Measurements from ENCODE around the gene DPYSL3. TPM values are rescaled to one million over a fixed set of nuclear protein-coding genes. Genes with fewer than 3 reads are reported as not detected.

Gene DPYSL3
- total RNA-seq, 8 experiments from 2014 or later: 131 to 708 (median 333) TPM

- Histone ChIP-seq H3K27ac (no peak overlapping the region), H3K4me1 (replicated peaks in 1 of 2) (peaks cover 34 to 35% of the 10 kb centered on the region in 2 donors), H3K4me3 (no peak overlapping the region)
- in situ Hi-C loops (cut with MboI; ENCODE audit: low pct_unique_long_range_greater_than_20kb in 2 of 9, low sequenced_read_pairs in 9 of 9, unreplicated experiment in 9 of 9): no loop called here
- ATAC-seq (replicated peaks in 6 of 8): no peak
- WGBS, 10 experiments: 72 to 100% (median 93%) methylated on average over 3 to 6 of the region's 6 CpGs
Observed at GRCh38 chr5:147442224-147442623, 67.6 kb downstream of the DPYSL3 start.

- in situ Hi-C loops (cut with MboI; ENCODE audit: low pct_unique_long_range_greater_than_20kb in 2 of 9, low sequenced_read_pairs in 9 of 9, unreplicated experiment in 9 of 9): no loop called here
- WGBS, 10 experiments: 71 to 100% (median 92%) methylated on average over 1 to 3 of the region's 3 CpGs
Observed at GRCh38 chr5:147441191-147441695, 68.6 kb downstream of the DPYSL3 start.

DNA sequence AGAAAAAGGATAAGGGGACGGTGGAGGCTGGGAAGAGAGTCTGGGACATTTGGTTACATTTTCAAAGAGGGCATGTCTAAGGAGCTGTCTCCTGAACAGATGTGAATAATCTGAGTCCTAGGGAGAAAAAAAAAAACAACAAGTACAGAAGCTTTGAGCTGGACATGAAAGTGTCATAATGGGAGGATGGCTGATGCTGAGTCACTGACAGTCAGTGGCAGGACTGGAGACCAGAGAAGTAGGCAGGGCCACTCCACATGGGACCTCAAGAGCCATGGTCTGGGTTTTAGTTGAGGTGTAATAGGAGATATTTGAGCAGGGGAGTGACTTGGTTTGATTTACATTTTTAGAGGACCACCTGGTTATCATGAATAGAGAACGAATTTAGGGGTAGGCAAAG is 70.6 kb downstream of the DPYSL3 start:
- H3K4me3 ChIP-seq: no peak overlapping the region
- peaks cover 9 to 15% of the 10 kb centered on the region in 2 donors for H3K4me1 ChIP-seq (replicated peaks in 1 of 2)
- no peak overlapping the region for H3K27ac ChIP-seq
- ATAC-seq (replicated peaks in 6 of 8): peak; percentile 12 to 96 (median 54)
- 0 to 90% (median 67%) methylated on average over 1 to 2 of the region's 2 CpGs; no CpG with 5 or more reads in 1 of the 10 experiments for WGBS, 10 experiments
- in situ Hi-C loops (cut with MboI; ENCODE audit: low pct_unique_long_range_greater_than_20kb in 2 of 9, low sequenced_read_pairs in 9 of 9, unreplicated experiment in 9 of 9): no loop called here

More at GRCh38 chr5:147441191-147441695, 68.6 kb downstream of the DPYSL3 start:
- Histone ChIP-seq H3K27ac (no peak overlapping the region), H3K4me1 (replicated peaks in 1 of 2) (peaks cover 29 to 34% of the 10 kb centered on the region in 2 donors), H3K4me3 (no peak overlapping the region)
- ATAC-seq (replicated peaks in 6 of 8): no peak

DNA sequence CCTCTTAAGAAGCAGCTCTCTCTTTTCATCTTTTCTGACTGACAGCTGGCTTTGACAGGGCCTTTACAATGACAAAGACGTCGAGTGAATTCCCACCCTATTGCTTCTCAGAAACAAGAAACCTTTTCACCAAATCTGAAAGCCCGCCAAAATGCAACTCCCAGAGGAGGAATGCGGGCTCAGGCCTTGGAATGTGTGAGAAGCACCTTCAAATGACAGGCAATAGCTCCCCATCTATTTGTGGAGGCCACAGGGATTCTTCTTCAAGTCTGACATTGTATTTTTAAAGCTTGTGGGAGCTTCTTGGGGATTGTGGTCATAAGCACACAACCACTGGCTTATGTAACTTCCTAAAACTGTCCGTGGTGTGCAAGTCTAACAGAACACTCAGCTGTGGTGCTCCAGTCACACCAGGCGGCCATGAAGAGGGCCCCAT is 72.7 kb downstream of the DPYSL3 start:
- WGBS, 10 experiments: 32 to 86% (median 70%) methylated on average over 2 to 4 of the region's 6 CpGs; no CpG with 5 or more reads in 3 of the 10 experiments
- in situ Hi-C loops (cut with MboI; ENCODE audit: low pct_unique_long_range_greater_than_20kb in 2 of 9, low sequenced_read_pairs in 9 of 9, unreplicated experiment in 9 of 9): no loop called here
- Histone ChIP-seq H3K4me1 (replicated peaks in 1 of 2) (peaks cover 7 to 18% of the 10 kb centered on the region in 2 donors), H3K27ac (no peak overlapping the region), H3K4me3 (no peak overlapping the region)
- no peak for ATAC-seq (replicated peaks in 6 of 8)

- H3K27ac ChIP-seq: no peak overlapping the region
- in situ Hi-C loops (cut with MboI; ENCODE audit: low pct_unique_long_range_greater_than_20kb in 2 of 9, low sequenced_read_pairs in 9 of 9, unreplicated experiment in 9 of 9): no loop called here
- ATAC-seq (replicated peaks in 6 of 8): no peak
Observed at GRCh38 chr5:147436596-147436995, 73.3 kb downstream of the DPYSL3 start.

GRCh38 chr5:147434049-147434448 is 75.8 kb downstream of the DPYSL3 start:
- in situ Hi-C loops (cut with MboI; ENCODE audit: low pct_unique_long_range_greater_than_20kb in 2 of 9, low sequenced_read_pairs in 9 of 9, unreplicated experiment in 9 of 9): no loop called here
- 70 to 100% (median 84%) methylated on average over 1 to 3 of the region's 3 CpGs; no CpG with 5 or more reads in 2 of the 10 experiments for WGBS, 10 experiments
- ATAC-seq (replicated peaks in 6 of 8): peak in 1 of 8 experiments; percentile 9
- Histone ChIP-seq H3K4me3 (no peak overlapping the region), H3K4me1 (replicated peaks in 1 of 2) (peaks cover 5 to 9% of the 10 kb centered on the region in 2 donors), H3K27ac (no peak overlapping the region)

More at GRCh38 chr5:147436596-147436995, 73.3 kb downstream of the DPYSL3 start:
- H3K4me1 ChIP-seq (replicated peaks in 1 of 2): peaks cover 10 to 15% of the 10 kb centered on the region in 2 donors
- no peak overlapping the region for H3K4me3 ChIP-seq
- WGBS, 10 experiments: 60 to 100% (median 90%) methylated on average over 1 to 3 of the region's 3 CpGs

DNA sequence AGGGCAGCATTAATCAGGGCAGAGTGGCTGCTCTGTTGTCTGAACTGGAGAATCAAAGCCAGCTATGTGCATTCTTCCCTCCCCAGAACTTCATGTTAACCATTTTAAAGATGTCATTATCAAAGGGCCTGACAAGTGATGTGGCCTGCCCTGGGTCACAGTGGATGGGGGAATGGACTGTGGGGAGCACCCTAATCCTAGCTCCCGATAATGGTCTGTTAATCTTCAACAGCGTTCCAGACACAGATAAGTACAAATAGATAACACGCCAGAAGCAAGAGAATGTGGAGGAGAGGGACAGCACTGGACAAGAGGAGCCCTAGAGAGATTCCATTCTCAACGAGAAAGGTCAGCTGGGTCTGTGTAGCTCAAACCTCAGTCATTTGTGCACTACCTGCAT is 77.5 kb downstream of the DPYSL3 start:
- 51 to 100% (median 82%) methylated on average over 1 to 4 of the region's 4 CpGs; no CpG with 5 or more reads in 2 of the 10 experiments for whole genome bisulfite sequencing, 10 experiments
- ATAC-seq (replicated peaks in 6 of 8): no peak
- in situ Hi-C loops (cut with MboI; ENCODE audit: low pct_unique_long_range_greater_than_20kb in 2 of 9, low sequenced_read_pairs in 9 of 9, unreplicated experiment in 9 of 9): no loop called here
- H3K27ac ChIP-seq: no peak overlapping the region
- H3K4me1 ChIP-seq (replicated peaks in 1 of 2): peaks cover 5 to 6% of the 10 kb centered on the region in 2 donors
- no peak overlapping the region for H3K4me3 ChIP-seq

DNA sequence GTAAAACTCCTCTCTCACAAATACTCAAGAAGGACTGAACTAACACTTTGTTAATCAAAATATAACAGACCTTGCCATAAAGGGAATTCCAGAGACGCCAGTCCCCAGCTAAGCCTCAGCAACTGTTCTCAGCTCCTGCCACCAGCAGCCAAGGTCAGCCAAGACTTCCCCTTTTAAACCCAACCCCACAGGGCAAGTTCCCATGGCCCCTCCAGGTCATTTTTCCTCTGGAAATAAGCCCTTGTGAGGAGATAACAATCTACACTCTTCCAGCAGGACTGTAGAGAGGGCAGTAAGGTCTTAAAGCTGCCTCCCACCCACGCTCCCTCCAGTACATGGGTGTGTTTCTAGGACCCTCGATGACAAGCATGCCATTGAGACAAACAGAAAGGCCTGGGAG is 78.3 kb downstream of the DPYSL3 start:
- ATAC-seq (replicated peaks in 6 of 8): no peak
- in situ Hi-C loops (cut with MboI; ENCODE audit: low pct_unique_long_range_greater_than_20kb in 2 of 9, low sequenced_read_pairs in 9 of 9, unreplicated experiment in 9 of 9): no loop called here
- no peak overlapping the region for H3K27ac ChIP-seq
- H3K4me1 ChIP-seq (replicated peaks in 1 of 2): peaks cover 3 to 12% of the 10 kb centered on the region in 2 donors
- no peak overlapping the region for H3K4me3 ChIP-seq
- 50 to 100% (median 90%) methylated on average over 1 to 3 of the region's 3 CpGs; no CpG with 5 or more reads in 5 of the 10 experiments for WGBS, 10 experiments

- H3K27ac ChIP-seq: no peak overlapping the region
- in situ Hi-C loops (cut with MboI; ENCODE audit: low pct_unique_long_range_greater_than_20kb in 2 of 9, low sequenced_read_pairs in 9 of 9, unreplicated experiment in 9 of 9): no loop called here
- H3K4me1 ChIP-seq (replicated peaks in 1 of 2): peaks cover 3 to 15% of the 10 kb centered on the region in 2 donors
- no peak for ATAC-seq (replicated peaks in 6 of 8)
- WGBS, 10 experiments: 20 to 100% (median 95%) methylated on average over 1 to 2 of the region's 2 CpGs; no CpG with 5 or more reads in 2 of the 10 experiments
- no peak overlapping the region for H3K4me3 ChIP-seq
Observed at GRCh38 chr5:147430628-147431027, 79.2 kb downstream of the DPYSL3 start.

DNA sequence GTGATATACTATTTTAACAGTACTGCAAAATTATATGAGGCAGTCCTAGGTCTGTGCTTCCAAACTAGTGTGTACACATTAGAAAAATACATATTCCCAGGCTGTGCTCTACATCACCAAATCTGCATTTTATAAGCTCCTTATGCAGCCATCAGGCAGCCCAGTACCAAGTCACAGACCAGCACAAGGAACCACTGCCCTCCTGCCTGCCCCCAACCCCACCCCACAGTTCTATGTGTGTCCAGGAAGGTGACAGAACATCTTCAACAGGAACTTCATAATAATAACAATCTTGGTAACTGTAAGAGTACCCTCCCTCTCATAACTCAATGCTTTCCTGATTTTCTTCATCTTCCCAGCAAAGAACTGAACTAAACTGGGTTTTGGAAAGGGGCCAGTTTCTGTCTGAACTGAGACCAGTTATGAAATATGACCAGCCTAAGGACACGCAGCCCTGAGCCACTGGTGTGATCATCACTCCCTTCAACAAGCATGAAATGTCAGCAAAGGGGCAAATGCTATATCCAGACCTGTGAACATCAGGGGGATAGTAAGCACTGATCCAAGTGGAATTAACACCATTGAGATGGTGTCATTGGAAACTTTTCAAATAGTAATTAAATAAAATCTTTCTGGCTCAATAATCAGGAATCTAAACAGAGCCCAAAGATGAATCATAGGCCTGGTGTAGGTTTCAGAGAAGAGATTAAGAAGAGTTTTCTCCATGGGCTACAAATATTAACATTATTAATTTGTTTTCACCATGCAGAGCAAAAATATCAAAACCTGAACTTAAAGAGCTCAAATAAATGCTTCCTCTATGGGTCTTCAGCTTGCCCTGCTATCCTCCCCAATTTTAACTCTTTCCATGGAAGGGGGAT is 82.1 kb downstream of the DPYSL3 start:
- Histone ChIP-seq H3K4me1 (replicated peaks in 1 of 2) (peaks cover 3 to 15% of the 10 kb centered on the region in 2 donors), H3K27ac (no peak overlapping the region), H3K4me3 (no peak overlapping the region)
- in situ Hi-C loops (cut with MboI; ENCODE audit: low pct_unique_long_range_greater_than_20kb in 2 of 9, low sequenced_read_pairs in 9 of 9, unreplicated experiment in 9 of 9): no loop called here
- ATAC-seq (replicated peaks in 6 of 8): peak in 4 of 8 experiments; percentile 23 to 73 (median 48)
- 17 to 86% (median 60%) methylated on average over 1 of the region's 1 CpG; no CpG with 5 or more reads in 3 of the 10 experiments for WGBS, 10 experiments

DNA sequence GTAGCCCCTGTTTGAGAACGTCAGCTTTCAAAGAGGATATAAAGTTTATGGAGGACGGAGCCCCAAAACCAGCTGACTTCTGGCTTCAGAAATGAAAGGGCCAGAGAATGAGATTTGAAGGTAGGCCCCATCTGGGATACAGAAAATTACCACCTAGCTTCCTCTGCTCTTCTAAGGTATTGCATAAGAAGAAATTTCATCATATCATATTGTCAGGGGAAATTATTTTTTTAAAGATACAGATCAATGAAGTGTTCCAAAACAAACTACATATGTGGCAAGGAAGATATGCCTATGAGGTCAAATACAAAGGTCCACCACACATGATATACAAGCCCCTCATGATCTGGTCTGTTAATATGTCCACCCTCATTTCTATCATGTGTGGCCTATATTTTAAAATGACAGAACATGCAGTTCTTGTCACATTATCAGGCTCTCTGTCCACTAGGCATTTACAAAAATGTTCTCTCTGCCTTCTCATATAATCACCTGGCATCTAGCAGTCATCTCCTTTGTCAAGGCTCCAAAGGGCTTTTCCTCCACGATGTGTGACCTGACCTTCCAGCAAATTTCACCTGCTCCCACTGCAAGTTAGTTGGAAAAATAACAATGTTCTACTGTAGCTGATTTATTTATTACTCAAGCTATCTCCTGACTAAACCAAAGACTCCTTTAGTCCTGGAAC is 83.1 kb downstream of the DPYSL3 start:
- ATAC-seq (replicated peaks in 6 of 8): peak in 1 of 8 experiments; percentile 40
- H3K4me1 ChIP-seq (replicated peaks in 1 of 2): peaks cover 0 to 10% of the 10 kb centered on the region in 2 donors
- 63 to 100% (median 78%) methylated on average over 1 to 3 of the region's 3 CpGs; no CpG with 5 or more reads in 1 of the 10 experiments for WGBS, 10 experiments
- H3K27ac ChIP-seq: no peak overlapping the region
- in situ Hi-C loops (cut with MboI; ENCODE audit: low pct_unique_long_range_greater_than_20kb in 2 of 9, low sequenced_read_pairs in 9 of 9, unreplicated experiment in 9 of 9): no loop called here
- H3K4me3 ChIP-seq: no peak overlapping the region

DNA sequence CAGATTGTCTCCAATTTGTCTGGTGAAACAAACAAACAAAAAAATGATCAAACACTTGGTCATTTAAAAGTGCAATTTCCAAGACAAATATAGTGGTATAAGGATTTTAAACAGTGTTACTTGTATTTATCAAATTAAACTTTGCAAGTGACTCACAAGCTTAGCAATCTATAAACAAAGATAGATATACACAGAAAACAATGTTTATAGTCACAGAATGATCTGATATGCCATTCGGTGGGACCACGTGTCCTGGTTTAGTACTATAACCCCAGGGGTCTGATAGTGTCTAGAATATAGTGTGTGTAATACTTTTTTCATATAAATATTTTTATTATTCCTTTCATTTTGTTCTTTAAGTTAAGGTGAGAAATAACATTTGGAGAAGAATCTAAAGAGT is 91.3 kb downstream of the DPYSL3 start:
- H3K27ac ChIP-seq: no peak overlapping the region
- in situ Hi-C loops (cut with MboI; ENCODE audit: low pct_unique_long_range_greater_than_20kb in 2 of 9, low sequenced_read_pairs in 9 of 9, unreplicated experiment in 9 of 9): no loop called here
- H3K4me3 ChIP-seq: no peak overlapping the region
- peaks cover 0 to 9% of the 10 kb centered on the region in 2 donors for H3K4me1 ChIP-seq (replicated peaks in 1 of 2)
- no peak for ATAC-seq (replicated peaks in 6 of 8)
- WGBS, 10 experiments: 82 to 100% (median 94%) methylated on average over 1 to 2 of the region's 2 CpGs; no CpG with 5 or more reads in 1 of the 10 experiments

Data from motor neuron (in vitro differentiated cells).